OCI-LY1 (cell line): ENCODE measurements around the gene FAM222A.

Experiments
- H2AFZ ChIP-seq: fragments of 200-600 bp; sonication (generic), shearing (Covaris generic); 2 replicates; pipeline ENCODE4 v1.6.0; 2014; ENCODE audit warnings: antibody characterized with exemption, mild to moderate bottlenecking, low read length
- H3F3A ChIP-seq: fragments of 200-600 bp; sonication (generic), shearing (Covaris generic); 2 replicates; pipeline ENCODE4 v1.6.0; 2014; ENCODE audit warnings: mild to moderate bottlenecking, antibody characterized with exemption, low read length, moderate library complexity; ENCODE audit not compliant: insufficient read depth
- H3K27ac ChIP-seq: fragments of 200-600 bp; sonication (generic); 2 replicates; pipeline ENCODE4 v1.5.1; 2014; ENCODE audit warnings: low read length, mixed run types, mild to moderate bottlenecking, low read depth; ENCODE audit not compliant: poor library complexity, severe bottlenecking
- H3K27me3 ChIP-seq: fragments of 200-600 bp; sonication (generic); 2 replicates; pipeline ENCODE4 v1.6.0; 2014; ENCODE audit warnings: antibody characterized with exemption, mild to moderate bottlenecking, low read length, moderate library complexity; ENCODE audit not compliant: insufficient read depth
- H3K36me3 ChIP-seq: fragments of 200-600 bp; sonication (generic); 2 replicates; pipeline ENCODE4 v1.6.1; 2014; ENCODE audit warnings: mild to moderate bottlenecking, antibody characterized with exemption, low read length, moderate library complexity, mixed read lengths; ENCODE audit not compliant: insufficient read depth
- H3K4me1 ChIP-seq: fragments of 200-600 bp; sonication (generic); 2 replicates; pipeline ENCODE4 v1.5.1; 2014; ENCODE audit warnings: mild to moderate bottlenecking, low read length, moderate library complexity; ENCODE audit not compliant: insufficient read depth, severe bottlenecking
- H3K4me2 ChIP-seq: fragments of 200-600 bp; sonication (generic), shearing (Covaris generic); 2 replicates; pipeline ENCODE4 v1.6.1; 2014; ENCODE audit warnings: low read length
- H3K4me3 ChIP-seq: fragments of 200-600 bp; sonication (generic); 2 replicates; pipeline ENCODE4 v1.5.1; 2014; ENCODE audit warnings: low read length, low read depth, mild to moderate bottlenecking, mixed read lengths; ENCODE audit not compliant: poor library complexity, severe bottlenecking
- H3K79me2 ChIP-seq: fragments of 200-600 bp; shearing (Covaris generic); 2 replicates; pipeline ENCODE4 v1.6.1; 2016; ENCODE audit warnings: mixed run types, low read length, mixed read lengths; ENCODE audit not compliant: insufficient read depth
- H3K9ac ChIP-seq: fragments of 200-600 bp; sonication (generic), shearing (Covaris generic); 2 replicates; pipeline ENCODE4 v1.6.1; 2014; ENCODE audit warnings: mild to moderate bottlenecking, low read length, mixed read lengths
- H3K9me2 ChIP-seq: fragments of 200-600 bp; sonication (generic), shearing (Covaris generic); 2 replicates; pipeline ENCODE4 v1.6.1; 2014; ENCODE audit warnings: low read depth, mild to moderate bottlenecking, low read length, mixed read lengths
- H3K9me3 ChIP-seq: fragments of 200-600 bp; shearing (Covaris generic); 2 replicates; pipeline ENCODE4 v1.6.1; 2014; ENCODE audit warnings: low read length, mixed read lengths
- H4K20me1 ChIP-seq: fragments of 200-600 bp; sonication (generic), shearing (Covaris generic); 2 replicates; pipeline ENCODE4 v1.6.0; 2016; ENCODE audit warnings: mild to moderate bottlenecking, low read length; ENCODE audit not compliant: insufficient read depth
- EZH2 ChIP-seq: fragments of 200-600 bp; sonication (generic), shearing (Covaris generic); IDR thresholded peaks from 2 replicates; pipeline ENCODE4 v1.8.0; 2017; ENCODE audit warnings: borderline replicate concordance, mixed run types, mild to moderate bottlenecking, antibody characterized with exemption, low read length, moderate library complexity, mixed read lengths
- TF ChIP-seq, protein P1 (sequence below): fragments of 200-600 bp; sonication (generic), shearing (Covaris generic); IDR thresholded peaks from 2 replicates; pipeline ENCODE4 v1.5.1; 2017; ENCODE audit warnings: mild to moderate bottlenecking, antibody characterized with exemption, low read length, moderate library complexity, mixed read lengths

Gene FAM222A

DNA sequence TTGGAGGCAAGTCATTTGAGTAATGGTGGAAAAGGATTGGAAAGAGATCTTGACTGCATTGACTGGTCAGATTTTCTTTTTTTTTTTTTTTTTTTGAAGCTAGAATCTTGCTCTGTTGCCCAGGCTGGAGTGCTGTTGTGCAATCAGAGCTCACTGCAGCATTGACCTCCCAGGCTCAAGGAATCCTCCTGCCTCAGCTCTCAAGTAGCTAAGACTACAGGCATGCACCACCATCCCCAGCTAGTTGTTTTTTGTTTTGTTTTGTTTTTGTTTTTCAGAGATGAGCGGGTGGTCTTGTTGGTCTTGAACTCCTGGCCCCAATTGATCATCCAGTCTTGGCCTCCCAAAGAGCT lies 30.9 kb upstream of the FAM222A start:
- H3K9me3 ChIP-seq: no peaks in the 10 kb centered on the region
- no peaks in the 10 kb centered on the region for H3K36me3 ChIP-seq
- H3K9me2 ChIP-seq: no peaks in the 10 kb centered on the region
- H3K4me2 ChIP-seq: no peak overlapping the region
- H3K4me3 ChIP-seq: no peak overlapping the region
- H3K27ac ChIP-seq: no peak overlapping the region
- no peak overlapping the region for H2AFZ ChIP-seq
- H3K9ac ChIP-seq: no peak overlapping the region
- no peaks in the 10 kb centered on the region for H3K79me2 ChIP-seq
- no peaks in the 10 kb centered on the region for H3F3A ChIP-seq
- TF ChIP-seq, protein P1, sequence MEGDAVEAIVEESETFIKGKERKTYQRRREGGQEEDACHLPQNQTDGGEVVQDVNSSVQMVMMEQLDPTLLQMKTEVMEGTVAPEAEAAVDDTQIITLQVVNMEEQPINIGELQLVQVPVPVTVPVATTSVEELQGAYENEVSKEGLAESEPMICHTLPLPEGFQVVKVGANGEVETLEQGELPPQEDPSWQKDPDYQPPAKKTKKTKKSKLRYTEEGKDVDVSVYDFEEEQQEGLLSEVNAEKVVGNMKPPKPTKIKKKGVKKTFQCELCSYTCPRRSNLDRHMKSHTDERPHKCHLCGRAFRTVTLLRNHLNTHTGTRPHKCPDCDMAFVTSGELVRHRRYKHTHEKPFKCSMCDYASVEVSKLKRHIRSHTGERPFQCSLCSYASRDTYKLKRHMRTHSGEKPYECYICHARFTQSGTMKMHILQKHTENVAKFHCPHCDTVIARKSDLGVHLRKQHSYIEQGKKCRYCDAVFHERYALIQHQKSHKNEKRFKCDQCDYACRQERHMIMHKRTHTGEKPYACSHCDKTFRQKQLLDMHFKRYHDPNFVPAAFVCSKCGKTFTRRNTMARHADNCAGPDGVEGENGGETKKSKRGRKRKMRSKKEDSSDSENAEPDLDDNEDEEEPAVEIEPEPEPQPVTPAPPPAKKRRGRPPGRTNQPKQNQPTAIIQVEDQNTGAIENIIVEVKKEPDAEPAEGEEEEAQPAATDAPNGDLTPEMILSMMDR: no peak
- no peak for TF ChIP-seq EZH2
- no peaks in the 10 kb centered on the region for H3K4me1 ChIP-seq
- no peaks in the 10 kb centered on the region for H4K20me1 ChIP-seq
- H3K27me3 ChIP-seq: no peaks in the 10 kb centered on the region

DNA sequence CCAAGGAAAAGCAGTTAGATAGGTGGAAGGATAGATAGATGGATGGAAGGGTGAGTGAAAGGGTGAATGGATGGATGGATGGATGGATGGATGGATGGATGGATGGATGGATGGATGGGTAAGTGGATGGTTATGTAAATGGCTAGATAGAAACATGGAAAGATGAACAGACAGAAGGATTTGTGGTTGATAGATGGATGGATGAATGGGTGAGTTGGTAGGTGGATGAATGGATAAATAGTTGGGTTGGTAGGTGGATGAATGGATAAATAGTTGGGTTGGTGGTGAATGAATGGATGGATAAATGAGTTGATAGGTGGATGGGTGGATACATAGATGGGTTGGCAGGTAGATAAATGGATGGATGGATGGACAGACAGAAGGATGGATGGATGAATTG lies 30.3 kb upstream of the FAM222A start:
- no peak for TF ChIP-seq EZH2
- TF ChIP-seq, protein P1: no peak
- no peak overlapping the region for H3K9ac ChIP-seq
- H3K27me3 ChIP-seq: no peaks in the 10 kb centered on the region

DNA sequence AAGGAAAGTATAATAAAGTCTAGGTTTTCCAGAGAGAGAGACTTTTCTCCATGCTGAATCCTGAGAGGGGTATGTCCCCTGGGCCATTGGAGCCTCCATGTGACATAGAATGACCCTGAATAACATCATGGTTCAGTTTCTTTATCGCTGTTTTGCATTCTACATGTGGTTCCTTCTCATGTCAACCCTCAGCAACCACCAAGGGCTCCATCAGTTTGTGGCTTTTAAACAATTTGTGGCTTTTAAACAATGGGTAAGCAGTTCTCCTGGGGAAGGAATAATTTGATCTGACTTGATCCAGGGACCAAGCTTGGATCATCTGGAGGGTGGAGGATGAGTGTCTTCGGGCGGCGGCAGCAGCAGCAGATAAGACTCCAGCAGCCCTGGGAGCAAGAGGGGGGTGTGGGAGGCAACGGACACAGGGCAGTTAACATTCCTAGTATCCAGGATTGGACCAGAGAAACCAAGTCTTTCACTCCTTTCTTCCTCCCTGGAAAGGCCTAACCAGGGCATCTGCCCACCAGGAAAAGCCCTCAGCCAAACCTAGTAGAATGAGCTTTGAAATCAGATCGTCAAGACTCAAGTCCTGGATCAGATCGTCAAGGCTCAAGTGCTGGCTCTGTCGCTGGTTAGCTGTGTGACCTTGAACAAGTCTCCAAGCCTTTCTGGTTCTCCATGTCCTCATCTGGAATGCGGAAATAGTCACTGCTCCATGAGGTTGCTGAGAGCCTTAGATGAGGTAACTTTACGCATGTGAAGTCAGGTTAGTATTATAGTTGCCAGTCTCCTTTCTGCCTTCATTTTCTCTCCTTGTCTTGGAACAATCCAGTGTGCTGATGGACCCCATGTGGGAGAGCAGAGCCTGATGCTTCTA lies 27.8 kb upstream of the FAM222A start:
- no peaks in the 10 kb centered on the region for H3K4me1 ChIP-seq
- no peak overlapping the region for H3K27ac ChIP-seq
- H3K9me2 ChIP-seq: no peaks in the 10 kb centered on the region
- no peak overlapping the region for H3K4me2 ChIP-seq
- H3K27me3 ChIP-seq: no peaks in the 10 kb centered on the region
- no peaks in the 10 kb centered on the region for H4K20me1 ChIP-seq
- H3F3A ChIP-seq: no peaks in the 10 kb centered on the region
- TF ChIP-seq, protein P1: no peak
- TF ChIP-seq EZH2: no peak
- no peak overlapping the region for H3K4me3 ChIP-seq
- H3K9me3 ChIP-seq: no peaks in the 10 kb centered on the region
- no peaks in the 10 kb centered on the region for H3K79me2 ChIP-seq
- H2AFZ ChIP-seq: no peak overlapping the region
- no peaks in the 10 kb centered on the region for H3K36me3 ChIP-seq
- no peak overlapping the region for H3K9ac ChIP-seq

More for the DNA sequence above, 30.3 kb upstream of the FAM222A start:
- Histone ChIP-seq H3K36me3 (no peaks in the 10 kb centered on the region), H3K4me3 (no peak overlapping the region), H3K27ac (no peak overlapping the region), H2AFZ (no peak overlapping the region), H3K4me2 (no peak overlapping the region), H3K9me3 (no peaks in the 10 kb centered on the region), H4K20me1 (no peaks in the 10 kb centered on the region), H3K9me2 (no peaks in the 10 kb centered on the region), H3K79me2 (no peaks in the 10 kb centered on the region), H3K4me1 (no peaks in the 10 kb centered on the region), H3F3A (no peaks in the 10 kb centered on the region)
